ENCODE data around the gene SZT2. TPM values are rescaled to one million over a fixed set of nuclear protein-coding genes. Genes with fewer than 3 reads are reported as not detected.

Gene SZT2
- total RNA-seq, 1 donor from 2014 or later: 11.0 TPM

DNA sequence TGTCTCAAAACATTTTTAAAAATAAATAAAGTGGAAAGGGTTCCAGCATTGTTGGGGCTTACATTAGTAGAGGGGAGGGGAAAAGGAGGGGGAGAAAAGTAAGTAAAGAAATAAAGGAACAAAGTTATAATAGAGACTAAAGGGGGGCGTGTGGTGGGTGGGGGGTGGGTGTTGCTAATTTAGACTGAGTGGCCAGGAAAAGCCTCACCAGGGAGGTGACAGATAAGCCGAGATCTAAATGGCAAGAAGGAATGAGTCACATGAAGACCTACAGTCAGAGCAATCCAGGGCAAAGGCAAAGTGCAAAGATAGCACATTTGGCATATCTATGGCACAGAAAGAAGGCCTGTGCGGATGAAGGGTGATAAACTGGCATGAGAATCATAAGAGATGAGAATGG lies 44.6 kb upstream of the SZT2 start:
- H3K9ac ChIP-seq: no peak overlapping the region
- peaks cover 14% of the 10 kb centered on the region for H3K27me3 ChIP-seq
- Mint-ChIP-seq H3K4me3 (no peak overlapping the region), H3K36me3 (no peaks in the 10 kb centered on the region), H3K4me1 (peaks cover 27% of the 10 kb centered on the region), H3K9me3 (no peaks in the 10 kb centered on the region), H3K27ac (no peak overlapping the region), H3K27me3 (ENCODE audit: insufficient read depth, low read depth) (peaks cover 13% of the 10 kb centered on the region)
- no peak overlapping the region for H3K4me2 ChIP-seq
- peaks cover 34% of the 10 kb centered on the region for H3K4me1 ChIP-seq
- H3K9me3 ChIP-seq (ENCODE audit: low read depth): no peaks in the 10 kb centered on the region
- no peak for DNase-seq (ENCODE audit: low spot score)
- H3K4me3 ChIP-seq: no peak overlapping the region
- H3K27ac ChIP-seq: no peak overlapping the region
- TF ChIP-seq, protein P1, sequence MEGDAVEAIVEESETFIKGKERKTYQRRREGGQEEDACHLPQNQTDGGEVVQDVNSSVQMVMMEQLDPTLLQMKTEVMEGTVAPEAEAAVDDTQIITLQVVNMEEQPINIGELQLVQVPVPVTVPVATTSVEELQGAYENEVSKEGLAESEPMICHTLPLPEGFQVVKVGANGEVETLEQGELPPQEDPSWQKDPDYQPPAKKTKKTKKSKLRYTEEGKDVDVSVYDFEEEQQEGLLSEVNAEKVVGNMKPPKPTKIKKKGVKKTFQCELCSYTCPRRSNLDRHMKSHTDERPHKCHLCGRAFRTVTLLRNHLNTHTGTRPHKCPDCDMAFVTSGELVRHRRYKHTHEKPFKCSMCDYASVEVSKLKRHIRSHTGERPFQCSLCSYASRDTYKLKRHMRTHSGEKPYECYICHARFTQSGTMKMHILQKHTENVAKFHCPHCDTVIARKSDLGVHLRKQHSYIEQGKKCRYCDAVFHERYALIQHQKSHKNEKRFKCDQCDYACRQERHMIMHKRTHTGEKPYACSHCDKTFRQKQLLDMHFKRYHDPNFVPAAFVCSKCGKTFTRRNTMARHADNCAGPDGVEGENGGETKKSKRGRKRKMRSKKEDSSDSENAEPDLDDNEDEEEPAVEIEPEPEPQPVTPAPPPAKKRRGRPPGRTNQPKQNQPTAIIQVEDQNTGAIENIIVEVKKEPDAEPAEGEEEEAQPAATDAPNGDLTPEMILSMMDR (IDR thresholded peaks at IDR 0.05): no peak
- no peak for TF ChIP-seq EZH2phosphoT487 (IDR thresholded peaks at IDR 0.05)
- no peak for TF ChIP-seq EZH2 (IDR thresholded peaks at IDR 0.05)
- H2AFZ ChIP-seq (replicated peaks): no peak overlapping the region
- H3K36me3 ChIP-seq: no peaks in the 10 kb centered on the region
- H3K79me2 ChIP-seq (ENCODE audit: low read depth): no peaks in the 10 kb centered on the region
- peaks cover 24% of the 10 kb centered on the region for H3F3A ChIP-seq (ENCODE audit: low read depth)
- no peaks in the 10 kb centered on the region for H4K20me1 ChIP-seq (ENCODE audit: low read depth)

DNA sequence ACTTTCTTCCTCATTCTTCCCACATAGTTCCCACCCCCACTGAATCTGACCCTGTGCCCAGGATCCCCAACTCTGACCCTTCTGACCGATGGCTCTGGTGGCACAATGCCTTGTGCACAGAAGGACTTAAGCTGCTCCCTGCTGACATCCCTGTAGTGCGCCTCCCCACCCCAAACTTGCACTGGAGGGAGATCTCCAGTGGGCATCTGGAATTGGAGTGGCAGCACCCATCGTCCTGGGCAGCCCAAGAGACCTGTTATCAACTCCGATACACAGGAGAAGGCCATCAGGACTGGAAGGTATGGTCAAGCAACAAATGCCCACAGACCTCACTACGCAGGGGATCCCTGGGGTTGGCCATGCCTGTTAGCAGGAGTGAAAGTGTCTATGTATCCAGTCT lies 43.1 kb upstream of the SZT2 start:
- H3K27ac ChIP-seq: no peak overlapping the region
- Mint-ChIP-seq H3K27me3 (ENCODE audit: insufficient read depth, low read depth) (peaks cover 9% of the 10 kb centered on the region), H3K4me3 (no peak overlapping the region), H3K9me3 (no peaks in the 10 kb centered on the region), H3K27ac (no peak overlapping the region), H3K4me1 (peaks cover 30% of the 10 kb centered on the region), H3K36me3 (no peaks in the 10 kb centered on the region)
- peaks cover 14% of the 10 kb centered on the region for H3K27me3 ChIP-seq
- peak overlapping the region; percentile 80 for H2AFZ ChIP-seq (replicated peaks)
- H3K4me3 ChIP-seq: no peak overlapping the region
- H3K36me3 ChIP-seq: no peaks in the 10 kb centered on the region
- TF ChIP-seq EZH2phosphoT487 (IDR thresholded peaks at IDR 0.05) (no peak), EZH2 (IDR thresholded peaks at IDR 0.05) (no peak)
- TF ChIP-seq, protein P1 (IDR thresholded peaks at IDR 0.05): no peak
- no peaks in the 10 kb centered on the region for H3K79me2 ChIP-seq (ENCODE audit: low read depth)
- no peak for DNase-seq (ENCODE audit: low spot score)
- H4K20me1 ChIP-seq (ENCODE audit: low read depth): no peaks in the 10 kb centered on the region
- H3K9me3 ChIP-seq (ENCODE audit: low read depth): no peaks in the 10 kb centered on the region
- H3K4me1 ChIP-seq: peaks cover 38% of the 10 kb centered on the region
- peaks cover 26% of the 10 kb centered on the region for H3F3A ChIP-seq (ENCODE audit: low read depth)
- H3K9ac ChIP-seq: no peak overlapping the region
- peak overlapping the region; percentile 66 for H3K4me2 ChIP-seq

DNA sequence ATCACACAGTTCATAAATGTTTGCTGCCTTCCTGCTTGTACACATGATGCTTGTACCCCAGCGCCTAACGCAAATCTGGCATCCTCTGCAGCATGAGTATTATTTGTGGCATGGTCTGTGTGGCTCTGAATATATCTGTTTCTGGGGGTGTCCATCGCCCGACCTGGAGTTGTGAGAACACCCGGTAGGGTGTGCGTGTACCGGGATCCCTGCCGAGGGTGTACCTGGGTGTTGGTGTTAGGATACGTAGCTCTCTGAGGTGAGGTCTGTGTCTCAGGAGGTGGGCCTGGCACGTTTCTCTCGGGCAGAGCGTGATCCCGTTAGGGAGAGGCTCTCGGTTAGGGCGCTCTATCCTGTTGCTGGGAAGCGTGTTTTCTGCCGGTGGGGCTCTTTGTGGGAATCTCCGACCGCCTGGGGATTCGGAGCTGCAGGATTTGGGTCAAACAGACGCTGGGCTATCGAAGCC lies 41.3 kb upstream of the SZT2 start:
- no peak for DNase-seq (ENCODE audit: low spot score)
- H3K79me2 ChIP-seq (ENCODE audit: low read depth): no peaks in the 10 kb centered on the region
- H2AFZ ChIP-seq (replicated peaks): no peak overlapping the region
- no peak overlapping the region for H3K9ac ChIP-seq
- H3K4me2 ChIP-seq: peak overlapping the region; percentile 90
- H3K4me3 Mint-ChIP-seq: peak overlapping the region; percentile 76
- no peaks in the 10 kb centered on the region for H3K36me3 ChIP-seq
- H3K4me3 ChIP-seq: peak overlapping the region; percentile 75
- H3K27ac ChIP-seq: no peak overlapping the region
- no peaks in the 10 kb centered on the region for H3K9me3 ChIP-seq (ENCODE audit: low read depth)
- TF ChIP-seq, protein P1 (IDR thresholded peaks at IDR 0.05): no peak
- TF ChIP-seq EZH2phosphoT487 (IDR thresholded peaks at IDR 0.05): no peak
- TF ChIP-seq EZH2 (IDR thresholded peaks at IDR 0.05): no peak
- no peaks in the 10 kb centered on the region for H3K9me3 Mint-ChIP-seq
- H3K27me3 ChIP-seq: peaks cover 14% of the 10 kb centered on the region
- peaks cover 33% of the 10 kb centered on the region for H3F3A ChIP-seq (ENCODE audit: low read depth)
- H3K4me1 Mint-ChIP-seq: peaks cover 39% of the 10 kb centered on the region
- no peaks in the 10 kb centered on the region for H4K20me1 ChIP-seq (ENCODE audit: low read depth)
- H3K36me3 Mint-ChIP-seq: no peaks in the 10 kb centered on the region
- peaks cover 47% of the 10 kb centered on the region for H3K4me1 ChIP-seq
- H3K27ac Mint-ChIP-seq: no peak overlapping the region
- H3K27me3 Mint-ChIP-seq (ENCODE audit: insufficient read depth, low read depth): peaks cover 9% of the 10 kb centered on the region
